Large intestine (tissue), 3 donors: ENCODE measurements around the gene KRTAP10-5. TPM values are rescaled to one million over a fixed set of nuclear protein-coding genes. Genes with fewer than 3 reads are reported as not detected.
"Not testable (repeated sequence)": the region's sequence is repeated elsewhere in the genome, so short reads cannot be mapped to it uniquely, and the experiment has no call there.

ENCODE experiments used
- DNase-seq, 2 donors: peaks; one replicate each; pipeline versions ENCODE4 v3.0.0 to v3.0.0-alpha.2; 2013
- H3K27ac ChIP-seq: one replicate; pipeline ENCODE4 v1.5.1; 2013; ENCODE audit warnings: low read length
- H3K27me3 ChIP-seq: 2 replicates; pipeline ENCODE4 v1.6.1; 2013; ENCODE audit warnings: low read length; ENCODE audit not compliant: control insufficient read depth, insufficient read depth
- H3K36me3 ChIP-seq: 2 replicates; pipeline ENCODE4 v1.6.1; 2013; ENCODE audit warnings: low read length; ENCODE audit not compliant: control insufficient read depth, insufficient read depth
- H3K4me1 ChIP-seq: one replicate; pipeline ENCODE4 v1.6.1; 2013; ENCODE audit warnings: low read length; ENCODE audit not compliant: control insufficient read depth, insufficient read depth
- H3K4me3 ChIP-seq: one replicate; pipeline ENCODE4 v1.5.1; 2013; ENCODE audit warnings: low read length
- H3K9me3 ChIP-seq: one replicate; pipeline ENCODE4 v1.6.1; 2013; ENCODE audit warnings: mild to moderate bottlenecking, low read depth, low read length, moderate library complexity; ENCODE audit not compliant: control insufficient read depth
- WGBS: methylation state at CpG from one replicate; pipeline ENCODE4 v1.1.5; 2013; ENCODE audit warnings: low lambda C conversion rate; ENCODE audit not compliant: insufficient coverage; 5-methylcytosine and 5-hydroxymethylcytosine counted together
- polyA plus RNA-seq: library from polyadenylated mRNA; unstranded; fragments of 120-200 nt; gene quantifications from one replicate; pipeline ENCODE4 v1.2.1, GENCODE V29; 2013

KRTAP10-5 gene
- polyA plus RNA-seq, 1 donor, result not detected

- H3K4me1 ChIP-seq, H3K9me3 ChIP-seq, H3K4me3 ChIP-seq, H3K36me3 ChIP-seq, H3K27me3 ChIP-seq, DNase-seq, H3K27ac ChIP-seq: not testable (repeated sequence)
- WGBS, result no CpG with 5 or more reads among the region's 23 CpGs
Observed at GRCh38 chr21:44600118-44600978, 19.9 kb upstream of the KRTAP10-5 start, which contains the start of gene KRTAP10-7. Gene KRTAP10-7, plus strand, starts transcription at chr21:44600597. Its CDS starts 25 bp downstream, at chr21:44600622.

- Histone ChIP-seq H3K4me3 (no peak overlapping the region), H3K4me1 (no peaks in the 10 kb centered on the region), H3K27ac (no peak overlapping the region), H3K9me3 (peaks cover 3% of the 10 kb centered on the region), H3K27me3 (peaks cover 3% of the 10 kb centered on the region), H3K36me3 (no peaks in the 10 kb centered on the region)
- DNase-seq, result no peak
- WGBS, result 100% methylated on average over 1 of the region's 8 CpGs
Observed at GRCh38 chr21:44599264-44600029, 19.0 kb upstream of the KRTAP10-5 start.

GRCh38 chr21:44598061-44598460 is 17.7 kb upstream of the KRTAP10-5 start:
- WGBS, result no CpG with 5 or more reads among the region's 11 CpGs
- Histone ChIP-seq H3K4me1 (no peaks in the 10 kb centered on the region), H3K27ac (no peak overlapping the region), H3K4me3 (no peak overlapping the region), H3K36me3 (no peaks in the 10 kb centered on the region), H3K27me3 (peaks cover 3% of the 10 kb centered on the region), H3K9me3 (peaks cover 3% of the 10 kb centered on the region)
- no peak for DNase-seq

GRCh38 chr21:44596068-44596725 is 15.8 kb upstream of the KRTAP10-5 start:
- Histone ChIP-seq H3K4me3 (no peak overlapping the region), H3K27me3 (peaks cover 3% of the 10 kb centered on the region), H3K9me3 (peaks cover 3% of the 10 kb centered on the region), H3K36me3 (no peaks in the 10 kb centered on the region), H3K4me1 (no peaks in the 10 kb centered on the region), H3K27ac (no peak overlapping the region)
- WGBS, result 80% methylated on average over 2 of the region's 9 CpGs
- DNase-seq, result no peak

- no peak overlapping the region for H3K4me3 ChIP-seq
- no peak for DNase-seq
- H3K36me3 ChIP-seq, result no peaks in the 10 kb centered on the region
- H3K27me3 ChIP-seq, result peaks cover 3% of the 10 kb centered on the region
- no CpG with 5 or more reads among the region's 6 CpGs for WGBS
- no peaks in the 10 kb centered on the region for H3K4me1 ChIP-seq
- H3K27ac ChIP-seq, result no peak overlapping the region
- H3K9me3 ChIP-seq, result peaks cover 3% of the 10 kb centered on the region
Observed at GRCh38 chr21:44595524-44595923, 15.1 kb upstream of the KRTAP10-5 start.

GRCh38 chr21:44594406-44594916 is 14.1 kb upstream of the KRTAP10-5 start:
- peaks cover 3% of the 10 kb centered on the region for H3K9me3 ChIP-seq
- no peaks in the 10 kb centered on the region for H3K4me1 ChIP-seq
- no peak overlapping the region for H3K4me3 ChIP-seq
- H3K27me3 ChIP-seq, result peaks cover 3% of the 10 kb centered on the region
- no peak overlapping the region for H3K27ac ChIP-seq
- H3K36me3 ChIP-seq, result no peaks in the 10 kb centered on the region
- no peak for DNase-seq
- WGBS, result 93% methylated on average over 3 of the region's 12 CpGs

GRCh38 chr21:44593598-44594405 is 13.4 kb upstream of the KRTAP10-5 start:
- Histone ChIP-seq H3K36me3 (no peaks in the 10 kb centered on the region), H3K27me3 (peaks cover 3% of the 10 kb centered on the region), H3K9me3 (peaks cover under 1% of the 10 kb centered on the region), H3K4me3 (no peak overlapping the region), H3K27ac (no peak overlapping the region), H3K4me1 (no peaks in the 10 kb centered on the region)
- DNase-seq, result no peak
- 63% methylated on average over 1 of the region's 20 CpGs for WGBS

GRCh38 chr21:44592446-44593311 is 12.3 kb upstream of the KRTAP10-5 start, which contains the start of gene KRTAP10-6:
Gene KRTAP10-6, minus strand, starts transcription at chr21:44592505. Its CDS starts 21 bp downstream, at chr21:44592484.
- Histone ChIP-seq H3K27ac (no peak within 1 kb of the TSS), H3K36me3 (no peaks in the 10 kb centered on the region), H3K4me1 (no peaks in the 10 kb centered on the region), H3K4me3 (no peak within 1 kb of the TSS), H3K27me3 (peaks cover 3% of the 10 kb centered on the region), H3K9me3 (no peaks in the 10 kb centered on the region)
- no CpG with 5 or more reads among the region's 33 CpGs for WGBS
- DNase-seq, result no peak

GRCh38 chr21:44591801-44592130 is 11.4 kb upstream of the KRTAP10-5 start:
- H3K27me3 ChIP-seq, DNase-seq, H3K36me3 ChIP-seq, H3K9me3 ChIP-seq, H3K27ac ChIP-seq, H3K4me3 ChIP-seq, H3K4me1 ChIP-seq: not testable (repeated sequence)
- no CpG with 5 or more reads among the region's 4 CpGs for WGBS
